HG02973 (cell line): Measurements from ENCODE around the gene ADGRV1.
A peak's percentile ranks its signal among the peaks of the same experiment; 100 is the strongest.
"Not testable (repeated sequence)": the region's sequence is repeated elsewhere in the genome, so short reads cannot be mapped to it uniquely, and the experiment has no call there.

Experiments used
- ATAC-seq: cut with Tn5 transposase; IDR thresholded peaks from one replicate; pipeline ENCODE4 v1.9.1; 2021; ENCODE audit warnings: moderate library complexity; ENCODE audit not compliant: unreplicated experiment

ADGRV1 gene

DNA sequence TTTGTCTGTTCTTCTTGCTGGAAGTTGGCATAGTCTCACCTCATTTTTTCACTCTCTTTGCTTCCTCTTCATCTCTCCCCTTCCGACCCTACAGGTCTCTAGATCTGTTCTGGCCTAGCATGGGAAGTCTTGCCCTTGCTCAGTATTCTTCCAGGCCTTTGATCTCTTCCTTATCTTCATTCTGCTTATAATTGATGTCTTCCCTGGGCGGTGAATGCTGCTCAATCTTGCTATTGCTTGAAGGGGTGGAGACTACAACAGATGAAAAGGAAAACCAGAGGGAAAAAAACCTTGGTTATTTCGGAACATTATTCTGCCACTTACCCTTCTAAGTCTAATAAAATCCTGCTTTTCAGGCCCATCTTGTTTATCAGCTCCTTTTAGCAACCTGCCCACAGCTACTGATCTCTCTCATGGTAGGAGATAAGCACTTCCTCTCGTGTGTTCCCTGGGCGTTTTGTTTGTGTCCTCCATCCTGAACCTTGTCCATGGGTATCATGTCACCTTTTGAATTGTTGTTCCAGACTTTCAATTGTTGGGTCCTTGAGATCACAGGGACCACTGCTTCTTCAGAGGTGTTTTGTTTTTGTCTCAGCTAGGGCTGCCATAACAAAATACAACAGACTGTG, 375.6 kb downstream of the ADGRV1 start:
- ATAC-seq = no peak

DNA sequence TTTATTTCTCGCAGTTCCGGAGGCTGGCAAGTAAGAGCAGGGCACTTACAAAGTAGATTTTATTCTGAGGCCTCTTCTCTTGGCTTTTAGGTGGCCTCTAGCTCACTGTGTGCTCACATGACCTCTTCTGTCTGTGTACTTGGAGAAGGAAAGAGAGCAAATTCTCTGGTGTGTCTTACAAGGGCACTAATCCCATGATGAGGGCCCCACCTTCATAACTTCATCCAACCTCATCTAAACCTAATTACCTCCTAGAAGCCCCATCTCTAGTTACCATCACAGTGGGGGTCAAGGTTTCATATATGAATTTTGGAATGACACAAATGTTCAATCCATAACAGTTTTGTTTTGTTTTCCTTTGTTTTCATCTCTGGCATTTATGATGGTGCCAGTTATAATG, 376.1 kb downstream of the ADGRV1 start:
- ATAC-seq = no peak

DNA sequence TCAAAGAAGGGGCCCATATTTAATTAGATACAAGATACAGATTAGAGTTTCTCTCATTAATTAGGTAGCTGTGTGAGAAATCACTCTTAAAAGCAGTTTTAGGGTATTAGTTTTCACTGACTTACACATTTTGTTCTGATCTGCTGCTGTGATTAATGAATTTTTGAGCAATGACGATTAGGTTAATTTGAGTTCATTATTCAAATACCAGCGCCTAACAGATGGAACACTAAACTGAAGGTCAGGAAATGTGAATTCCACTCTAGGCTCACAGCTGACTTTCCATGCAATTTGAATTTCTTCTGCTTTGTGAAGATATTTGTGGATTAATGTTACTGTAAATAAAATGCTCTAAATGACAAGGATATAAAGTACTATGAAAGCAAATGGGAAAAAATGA, 380.6 kb downstream of the ADGRV1 start:
- ATAC-seq = no peak

DNA sequence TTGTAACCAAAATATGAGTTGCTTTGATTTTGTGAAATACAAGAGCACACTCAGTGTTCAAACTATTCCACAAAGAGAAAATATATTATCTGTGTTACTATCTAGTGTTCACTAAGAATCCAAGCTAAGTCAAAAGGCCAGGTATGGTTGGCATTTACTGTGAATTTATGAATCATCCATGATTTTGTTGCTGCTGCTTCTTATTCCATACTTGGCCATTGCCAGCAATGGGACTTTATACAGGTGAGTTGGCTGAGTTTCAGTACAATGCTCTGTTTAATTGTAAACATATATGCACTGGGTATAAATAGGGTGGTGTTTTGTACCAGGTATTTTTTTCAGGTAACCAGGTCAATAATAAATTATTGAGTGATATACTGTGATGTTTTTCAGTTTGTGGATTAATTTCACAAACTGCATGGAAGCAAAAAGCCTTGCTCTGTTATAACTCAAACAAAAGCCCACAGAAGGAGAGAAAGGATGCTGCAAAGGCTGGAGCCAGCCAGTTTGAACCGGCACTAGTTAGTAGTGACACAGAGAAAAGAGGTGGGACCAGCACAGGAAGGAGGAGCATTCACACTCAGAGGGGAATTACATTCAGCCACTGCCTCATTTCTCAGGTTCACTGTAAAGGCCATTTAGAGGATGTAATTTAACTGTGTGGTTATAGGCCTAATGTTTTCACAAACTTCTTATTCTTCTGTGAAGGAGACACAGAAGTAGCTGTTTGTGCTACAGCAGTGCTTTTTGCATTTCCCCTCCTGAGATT, 381.8 kb downstream of the ADGRV1 start:
- peak; percentile 99 for ATAC-seq

DNA sequence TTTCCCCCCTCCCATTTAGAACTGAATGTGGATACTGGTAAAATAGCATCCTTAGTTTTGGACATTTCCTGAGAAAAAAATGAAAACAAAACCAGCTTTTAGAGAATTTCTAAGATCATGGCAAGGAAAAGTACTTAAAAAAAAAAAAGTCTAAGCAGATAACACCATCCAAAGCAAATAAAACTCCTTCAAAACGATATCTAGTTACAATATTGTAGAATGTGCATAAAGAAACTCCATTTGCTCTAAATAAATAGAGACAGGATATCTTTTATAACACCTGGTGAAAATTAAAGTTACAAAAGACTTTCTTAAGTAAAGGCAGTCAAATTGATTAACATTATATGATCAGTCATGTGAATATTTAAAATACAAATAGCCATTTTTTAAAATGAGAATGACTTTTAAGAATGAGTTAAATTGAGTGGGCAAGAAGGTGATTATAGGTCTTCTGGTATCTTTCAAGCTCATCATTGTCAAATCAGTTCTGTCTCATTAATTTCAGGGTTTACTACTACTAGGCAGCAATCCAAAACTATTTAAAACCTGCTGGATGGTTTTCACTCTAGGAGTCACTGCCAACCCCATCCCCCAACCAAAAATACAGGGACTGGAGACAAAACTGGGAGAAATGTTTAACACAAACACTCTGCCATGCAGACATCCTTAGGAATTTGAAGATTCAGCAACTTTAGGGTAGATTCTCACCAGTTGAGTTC, 382.6 kb downstream of the ADGRV1 start:
- ATAC-seq = no peak

DNA sequence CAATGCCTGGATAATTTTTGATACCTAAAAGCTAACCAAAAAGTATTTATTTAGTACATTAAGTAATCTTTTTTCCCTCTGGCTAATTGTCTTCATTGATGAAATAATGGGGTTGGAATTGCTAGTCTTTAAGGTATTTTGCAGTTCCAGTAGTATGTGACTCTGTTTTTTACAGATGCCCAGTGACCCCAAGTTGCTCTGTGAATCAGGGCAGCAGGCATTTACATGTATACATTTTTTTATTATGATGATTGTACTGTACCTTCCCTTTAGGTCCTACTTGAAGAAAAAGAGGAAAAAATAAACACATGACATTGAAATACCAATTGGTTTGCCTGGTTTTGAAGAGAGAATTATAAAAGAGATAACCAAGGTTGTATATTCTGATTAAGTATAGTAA, 385.5 kb downstream of the ADGRV1 start:
- ATAC-seq = no peak

DNA sequence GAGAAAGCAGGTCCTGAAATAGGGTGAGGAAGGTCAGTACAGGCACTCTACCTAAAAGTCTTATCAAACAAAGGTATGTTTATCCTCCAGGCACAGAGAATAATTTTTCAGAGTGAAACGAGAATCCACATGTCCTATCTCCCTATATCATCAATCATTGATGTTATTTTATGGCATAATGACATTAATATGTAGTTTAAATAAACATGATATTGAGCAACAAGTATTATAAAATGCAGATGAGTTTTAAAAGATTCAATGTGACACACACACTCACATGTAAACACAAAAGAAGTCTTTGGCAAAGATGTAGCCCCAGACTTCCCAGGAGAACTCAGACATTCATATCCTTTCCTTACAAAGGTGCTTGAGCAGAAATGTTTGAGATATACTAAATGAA, 389.1 kb downstream of the ADGRV1 start:
- ATAC-seq = no peak

DNA sequence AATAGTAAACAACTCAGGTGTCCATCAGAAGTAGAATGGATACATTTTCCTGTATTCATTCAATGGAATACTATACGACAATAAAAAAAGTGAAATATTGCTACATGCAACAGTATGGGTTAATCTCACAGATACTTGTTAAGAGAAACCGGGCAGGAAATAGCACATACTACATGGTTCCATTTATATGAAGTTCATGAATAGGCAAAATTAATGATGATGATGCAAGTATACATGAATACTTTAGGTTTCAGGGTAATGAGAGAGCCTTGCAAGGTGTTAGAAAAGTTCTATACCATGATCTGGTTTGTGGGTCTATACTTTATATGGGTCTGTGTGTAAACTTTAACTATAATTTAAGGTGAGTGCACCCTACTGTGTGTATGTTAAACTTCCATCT, 390.4 kb downstream of the ADGRV1 start:
- ATAC-seq = no peak

DNA sequence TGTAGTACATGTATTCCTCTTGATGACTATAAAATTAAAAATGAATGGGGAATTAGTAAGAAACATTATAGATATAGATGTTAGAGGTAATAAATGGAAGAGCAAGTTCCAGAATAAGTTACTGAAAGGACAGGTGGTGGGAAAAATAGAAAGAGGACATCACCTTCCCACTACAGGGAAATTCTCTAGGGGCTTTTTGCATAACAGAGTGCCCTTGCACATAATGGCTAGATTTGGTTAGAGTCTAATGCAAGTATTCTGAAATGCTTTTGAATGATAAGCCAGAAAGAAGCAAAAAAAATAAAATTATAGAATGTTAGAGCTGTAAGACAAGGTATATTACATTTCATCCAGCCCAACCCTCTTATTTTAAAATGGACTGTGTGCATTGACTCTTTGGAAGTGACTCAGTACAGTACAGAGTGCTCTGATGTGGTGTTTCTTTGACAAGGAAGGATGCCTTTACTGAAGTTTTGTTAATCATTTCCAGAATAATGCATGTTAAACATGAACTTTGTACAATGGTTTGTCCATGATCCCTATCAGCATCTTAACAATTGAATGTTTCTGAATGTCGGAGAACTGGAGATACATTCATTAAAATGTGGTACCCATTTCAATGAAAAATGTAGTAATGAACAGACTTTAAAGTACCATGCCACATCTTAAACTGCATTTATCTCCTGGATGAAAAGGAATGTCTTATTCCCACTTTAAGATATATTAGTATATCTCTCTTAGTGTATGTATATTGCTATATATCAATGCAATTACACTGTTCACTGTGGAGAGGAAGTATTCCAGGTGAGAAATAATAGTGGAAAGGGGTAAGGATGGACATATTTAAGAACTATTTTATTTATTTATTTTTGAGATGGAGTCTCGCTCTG, 391.1 kb downstream of the ADGRV1 start:
- peak; percentile 72 for ATAC-seq

DNA sequence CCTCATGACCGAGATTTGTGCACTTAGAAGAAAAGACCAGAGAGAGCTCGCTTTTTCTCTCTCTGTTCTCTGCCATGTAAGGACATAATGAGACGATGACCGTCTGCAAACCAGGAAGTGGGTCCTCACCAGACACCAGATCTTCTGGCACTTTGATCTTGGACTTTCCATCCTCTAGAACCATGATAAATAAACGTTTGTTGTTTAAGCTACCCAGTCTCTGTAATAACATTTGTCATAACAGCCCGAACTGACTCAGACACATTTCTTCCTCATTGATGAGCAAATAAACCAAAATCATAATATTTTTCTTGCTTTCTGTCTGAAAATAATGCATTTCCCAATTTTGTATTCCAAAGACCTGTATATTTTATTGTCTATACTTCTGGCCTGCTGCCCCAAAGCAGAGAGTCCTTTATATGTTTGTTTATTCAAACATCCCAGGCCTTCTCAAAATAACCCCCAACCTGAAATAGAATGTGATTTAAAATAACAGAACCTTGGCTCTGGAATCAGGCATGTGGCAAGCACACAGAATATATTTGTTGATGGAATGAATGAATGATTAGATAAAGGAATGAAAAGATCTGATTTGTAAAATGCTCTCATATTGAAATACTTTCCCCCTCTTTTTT, 396.5 kb downstream of the ADGRV1 start:
- ATAC-seq = no peak

DNA sequence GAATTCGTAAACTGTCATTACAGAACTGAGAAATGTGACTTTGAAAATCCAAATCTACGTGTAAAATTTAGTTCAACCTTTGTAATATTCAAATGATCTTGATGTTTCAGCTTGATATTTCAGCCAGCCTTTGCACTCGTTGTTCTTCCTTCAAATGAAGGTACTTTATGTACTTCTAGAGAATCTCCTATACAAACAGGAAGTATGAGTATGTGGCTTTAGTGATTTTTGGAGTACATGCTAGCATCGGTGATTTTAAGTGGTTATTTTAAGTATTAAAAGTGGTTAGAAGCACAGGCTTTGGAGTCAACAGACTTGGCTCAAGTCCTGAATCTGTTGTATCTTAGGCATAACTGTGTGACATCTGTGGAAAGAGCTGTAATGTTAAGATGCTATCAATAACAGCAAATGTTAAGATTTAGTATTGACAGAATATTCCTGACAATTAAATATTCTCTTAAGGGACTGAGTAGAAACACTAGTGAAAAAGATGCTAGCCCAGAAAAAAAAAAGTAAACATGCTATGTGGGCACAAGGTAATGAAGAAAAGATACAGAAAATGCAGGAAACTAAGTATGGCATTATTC, 398.0 kb downstream of the ADGRV1 start:
- ATAC-seq = no peak

DNA sequence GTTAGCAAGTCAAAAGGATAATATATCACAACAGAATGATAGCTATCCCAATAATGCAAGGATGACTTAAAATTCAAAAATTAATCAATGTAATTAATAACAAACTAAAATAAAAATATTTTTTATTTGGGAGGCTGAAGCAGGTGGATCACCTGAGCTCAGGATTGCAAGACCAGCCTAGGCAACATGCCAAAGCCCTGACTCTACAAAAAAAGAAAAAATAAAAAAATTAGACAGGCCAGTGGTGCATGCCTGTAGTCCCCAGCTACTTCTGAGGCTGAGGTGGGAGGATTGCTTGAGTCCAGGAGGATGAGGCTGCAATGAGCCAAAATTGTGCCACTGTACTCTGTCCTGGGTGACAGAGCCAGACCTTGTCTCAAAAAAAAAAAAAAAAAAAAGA, 399.3 kb downstream of the ADGRV1 start:
- no peak for ATAC-seq

DNA sequence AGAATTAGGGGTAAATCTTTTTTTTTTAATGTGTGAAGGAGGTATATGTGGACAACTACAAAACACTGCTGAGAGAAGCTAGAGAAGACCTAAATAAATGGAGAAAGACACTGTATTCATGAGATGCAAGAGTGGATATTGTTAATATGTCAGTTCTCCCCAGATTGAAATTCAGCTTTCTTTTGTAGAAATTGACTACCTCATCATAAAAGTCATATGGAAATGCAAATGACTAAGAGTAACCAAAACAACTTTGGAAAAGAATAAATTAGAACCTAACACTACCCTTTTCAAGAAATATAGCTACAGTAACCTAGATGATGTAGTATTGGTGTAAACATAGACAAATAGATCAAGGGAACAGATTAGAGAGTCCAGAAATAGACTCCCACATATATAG, 400.7 kb downstream of the ADGRV1 start:
- no peak for ATAC-seq

DNA sequence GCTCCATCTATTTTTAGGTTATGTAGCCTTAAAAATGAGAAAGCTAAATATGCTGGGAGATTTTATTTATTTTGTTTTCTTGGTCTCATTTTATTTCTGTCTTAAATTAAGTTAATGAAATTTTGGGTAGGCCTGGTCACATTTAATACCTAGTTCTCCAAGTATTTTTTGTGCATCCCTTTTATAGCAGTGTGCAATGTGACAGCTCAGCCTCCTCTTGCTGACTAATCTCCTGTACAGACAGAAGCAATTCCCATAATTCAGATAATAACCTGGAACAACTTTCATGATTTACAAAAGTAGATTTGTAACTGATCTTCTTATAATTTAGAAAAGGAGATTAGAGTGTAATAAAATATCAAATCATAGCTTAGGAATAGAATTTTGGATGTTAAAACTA, 403.9 kb downstream of the ADGRV1 start:
- ATAC-seq = no peak

DNA sequence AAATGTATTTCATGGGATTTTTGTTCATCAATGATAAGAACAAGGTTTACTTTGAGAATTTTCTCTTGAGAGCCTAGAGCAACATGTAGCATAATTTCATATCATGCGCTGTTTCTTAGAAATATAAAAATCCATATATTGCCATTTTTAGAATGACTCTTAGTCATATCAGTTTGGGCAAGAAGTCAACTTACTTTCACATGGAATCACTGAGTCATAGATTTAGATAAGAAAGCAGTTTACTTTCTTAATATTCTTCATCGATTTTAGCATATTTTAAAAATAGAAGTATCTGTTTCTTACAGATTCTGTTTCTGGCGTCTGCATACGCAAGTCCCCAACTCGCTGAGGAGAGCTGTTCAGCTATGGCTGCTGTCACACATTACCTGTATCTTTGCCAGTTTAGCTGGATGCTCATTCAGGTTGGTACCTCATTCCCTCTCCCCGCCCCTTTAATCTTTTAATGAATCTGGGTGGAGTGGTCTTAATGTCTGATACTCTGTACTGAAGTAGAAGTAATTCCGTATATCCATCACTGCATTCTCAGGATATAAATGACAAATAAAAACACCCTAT, 406.6 kb downstream of the ADGRV1 start:
- ATAC-seq = no peak

DNA sequence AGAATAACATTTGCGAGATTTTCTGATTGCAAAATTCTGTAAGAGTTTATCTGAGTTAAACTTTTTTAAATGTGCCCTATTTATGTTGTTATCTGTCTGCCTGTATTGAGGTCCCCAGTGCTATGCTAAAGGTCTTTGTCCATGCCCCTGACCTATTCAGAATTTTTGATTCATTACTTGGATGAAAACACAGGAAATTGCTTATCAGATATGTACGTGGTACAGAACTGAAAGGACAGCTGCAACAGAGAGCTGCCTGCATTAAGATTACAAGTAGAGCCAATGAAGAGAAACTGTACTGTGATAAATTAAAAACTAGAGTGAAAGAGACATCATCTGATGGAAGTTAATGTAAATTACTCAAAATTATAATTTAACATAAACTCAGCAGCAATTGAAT, 408.8 kb downstream of the ADGRV1 start:
- no peak for ATAC-seq

DNA sequence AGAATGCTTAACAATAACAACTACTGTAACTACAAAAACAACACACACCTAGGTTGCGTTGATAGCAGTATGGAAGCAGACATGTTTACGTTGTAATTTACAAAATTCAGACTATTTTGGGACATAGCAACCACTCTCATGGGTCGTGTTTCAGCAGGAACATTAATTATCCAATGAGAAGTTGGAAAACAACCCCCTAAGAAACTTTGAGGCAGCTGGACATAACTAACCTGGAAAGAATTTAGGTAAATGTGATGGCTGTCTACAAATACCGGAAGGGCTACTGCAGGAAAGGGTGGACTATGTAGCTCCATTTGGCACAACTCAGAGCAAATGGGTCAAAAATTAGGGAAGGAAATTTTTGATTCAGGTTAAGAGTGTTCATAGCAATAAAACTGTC, 409.3 kb downstream of the ADGRV1 start:
- no peak for ATAC-seq

DNA sequence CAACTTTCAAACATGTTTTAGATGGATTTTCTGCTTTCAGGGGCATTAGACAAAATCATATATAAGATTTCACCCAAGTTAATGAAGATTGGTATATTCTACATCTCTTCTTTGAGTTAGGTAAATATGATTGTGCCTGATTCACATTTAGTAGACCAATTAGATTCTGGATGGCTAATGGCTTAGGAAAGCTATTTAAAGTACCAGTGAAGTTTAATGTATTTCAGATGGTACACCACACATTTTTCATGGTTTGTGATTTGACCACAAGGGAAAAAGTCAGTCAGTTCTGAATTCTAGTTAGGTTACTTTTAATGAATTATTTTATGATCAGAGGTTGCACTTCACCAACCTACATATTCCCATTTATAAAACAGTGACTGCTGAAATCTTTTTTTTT, 409.7 kb downstream of the ADGRV1 start:
- ATAC-seq = no peak

DNA sequence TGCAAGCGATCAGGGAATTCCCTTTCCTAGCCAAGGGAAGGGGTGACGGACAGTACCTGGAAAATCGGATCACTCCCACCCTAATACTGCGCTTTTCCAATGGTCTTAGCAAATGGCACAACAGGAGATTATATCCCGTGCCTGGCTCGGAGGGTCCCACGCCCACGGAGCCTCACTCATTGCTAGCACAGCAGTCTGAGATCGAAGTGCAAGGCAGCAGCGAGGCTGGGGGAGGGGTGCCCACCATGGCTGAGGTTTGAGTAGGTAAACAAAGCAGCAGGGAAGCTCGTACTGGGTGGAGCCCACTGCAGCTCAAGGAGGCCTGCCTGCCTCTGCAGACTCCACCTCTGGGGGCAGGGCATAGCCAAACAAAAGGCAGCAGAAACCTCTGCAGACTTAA, 411.3 kb downstream of the ADGRV1 start:
- not testable (repeated sequence) for ATAC-seq

DNA sequence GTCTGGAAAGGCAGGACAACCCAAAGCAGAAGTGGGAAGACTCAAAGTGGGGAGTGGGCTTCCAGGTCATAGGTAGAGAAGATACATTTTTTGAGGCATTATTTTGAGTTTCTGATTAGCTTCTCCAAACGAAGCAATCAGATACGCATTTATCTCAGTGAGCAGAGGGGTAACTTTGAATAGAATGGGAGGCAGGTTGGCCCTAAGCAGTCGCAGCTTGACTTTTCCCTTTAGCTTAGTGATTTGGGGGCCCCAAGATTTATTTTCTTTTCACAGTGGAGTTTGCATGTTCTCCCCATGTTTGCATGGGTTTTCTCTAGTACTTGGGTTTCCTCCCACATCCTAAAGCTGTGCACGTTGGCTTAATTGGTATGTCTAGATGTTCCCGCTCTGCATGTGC, 422.6 kb downstream of the ADGRV1 start:
- no peak for ATAC-seq
